GM21526 (cell line): ENCODE data around the gene SF3A2.
"Not testable (repeated sequence)": the region's sequence is repeated elsewhere in the genome, so short reads cannot be mapped to it uniquely, and the experiment has no call there.

ENCODE experiments used
- ATAC-seq: cut with Tn5 transposase; IDR thresholded peaks from one replicate; pipeline ENCODE4 v1.9.1; 2021; ENCODE audit warnings: moderate library complexity; ENCODE audit not compliant: unreplicated experiment, low FRiP score

The SF3A2 gene

DNA sequence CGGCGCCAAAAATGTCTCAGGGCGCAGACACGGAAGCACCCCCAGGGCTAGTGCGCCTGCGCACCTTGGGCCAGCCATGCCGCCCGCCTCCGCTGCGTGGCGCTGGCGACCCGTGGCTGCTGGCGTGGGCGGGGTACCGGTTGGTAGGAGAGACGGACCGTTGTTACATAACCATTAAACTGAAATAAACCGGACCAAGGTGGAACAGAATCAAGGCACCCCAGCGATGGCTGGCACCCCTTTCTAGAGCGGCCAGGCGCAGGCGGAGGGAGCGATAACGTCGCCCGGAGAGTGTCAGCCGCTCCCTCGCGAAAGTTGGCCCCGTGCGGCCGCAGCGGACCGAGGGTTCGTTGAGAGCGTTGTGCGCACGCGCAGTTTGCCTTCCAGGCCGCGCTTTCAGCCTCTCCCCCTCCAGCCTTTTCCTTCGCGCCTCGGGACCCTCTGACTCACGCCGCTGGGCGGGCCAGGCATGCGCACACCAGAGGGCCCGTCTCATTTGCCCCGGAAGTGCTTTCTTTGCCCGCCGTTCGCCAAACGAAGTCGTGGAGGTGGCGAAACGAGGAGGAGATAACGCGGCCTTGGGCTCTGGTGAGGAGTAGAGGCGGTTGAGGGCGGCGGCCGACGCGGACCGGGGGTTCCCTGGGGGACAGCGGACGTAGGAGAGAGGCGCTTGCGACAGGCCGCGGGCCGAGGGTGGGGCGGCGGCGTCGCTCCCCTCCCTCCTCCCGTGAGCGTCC, at the start of gene SF3A2, which contains the start of gene PLEKHJ1:
Gene SF3A2 (plus strand): TSS at position 511 of the 737 bp plus-strand sequence. CDS start 6,595 bp downstream, outside the sequence.
Gene PLEKHJ1 (minus strand): TSS at position 16 of the 737 bp plus-strand sequence. CDS start 81 bp downstream, outside the sequence.
- ATAC-seq: peak; percentile 57

- no peak for ATAC-seq
Measured at GRCh38 chr19:2187159-2187558, 49.5 kb upstream of the SF3A2 start.

- ATAC-seq: no peak
Measured at GRCh38 chr19:2188708-2189385, 47.8 kb upstream of the SF3A2 start.

DNA sequence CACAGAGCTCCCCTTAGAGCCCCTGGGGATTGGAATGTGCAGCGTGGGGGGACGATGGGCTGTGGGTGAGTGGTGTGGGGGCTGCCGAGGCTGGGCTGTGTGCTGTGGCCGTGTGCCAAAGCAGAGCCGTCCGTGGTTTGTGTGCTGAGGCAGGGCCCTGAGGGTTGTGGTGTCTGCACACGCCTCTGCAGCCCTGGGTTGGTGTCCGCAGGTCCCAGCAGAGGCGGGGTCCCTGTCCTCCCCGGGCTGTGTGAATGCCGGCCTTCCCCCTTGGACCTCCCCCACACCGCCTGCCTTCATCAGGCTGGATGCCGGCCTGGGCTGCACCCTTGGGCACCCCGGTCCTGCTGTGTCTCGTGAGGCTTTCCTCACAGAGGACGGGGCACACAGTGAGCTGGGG, 46.7 kb upstream of the SF3A2 start:
- no peak for ATAC-seq

DNA sequence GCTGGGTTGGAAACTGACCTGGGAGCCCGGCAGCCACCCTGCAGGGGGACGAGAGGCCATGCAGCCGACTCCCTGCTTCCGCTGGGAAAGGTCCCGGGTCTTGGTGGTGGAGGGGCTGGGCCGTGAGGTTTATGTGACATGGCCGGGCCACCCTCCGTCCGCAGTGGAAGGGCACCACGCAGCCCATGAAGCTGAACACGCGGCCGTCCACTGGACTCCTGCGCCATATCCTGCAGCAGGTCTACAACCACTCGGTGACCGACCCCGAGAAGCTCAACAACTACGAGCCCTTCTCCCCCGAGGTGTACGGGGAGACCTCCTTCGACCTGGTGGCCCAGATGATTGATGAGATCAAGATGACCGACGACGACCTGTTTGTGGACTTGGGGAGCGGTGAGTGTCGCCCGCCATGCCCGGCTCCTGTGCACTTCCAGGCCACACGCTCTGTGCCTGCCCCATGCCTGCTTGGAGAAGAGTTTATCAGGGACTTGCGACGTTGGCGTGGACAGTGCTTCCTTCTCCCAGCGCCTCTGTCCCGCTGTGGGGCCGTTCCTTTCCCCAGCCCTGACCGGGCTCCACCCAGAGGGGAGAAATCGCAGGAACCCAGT, 45.7 kb upstream of the SF3A2 start:
- no peak for ATAC-seq

DNA sequence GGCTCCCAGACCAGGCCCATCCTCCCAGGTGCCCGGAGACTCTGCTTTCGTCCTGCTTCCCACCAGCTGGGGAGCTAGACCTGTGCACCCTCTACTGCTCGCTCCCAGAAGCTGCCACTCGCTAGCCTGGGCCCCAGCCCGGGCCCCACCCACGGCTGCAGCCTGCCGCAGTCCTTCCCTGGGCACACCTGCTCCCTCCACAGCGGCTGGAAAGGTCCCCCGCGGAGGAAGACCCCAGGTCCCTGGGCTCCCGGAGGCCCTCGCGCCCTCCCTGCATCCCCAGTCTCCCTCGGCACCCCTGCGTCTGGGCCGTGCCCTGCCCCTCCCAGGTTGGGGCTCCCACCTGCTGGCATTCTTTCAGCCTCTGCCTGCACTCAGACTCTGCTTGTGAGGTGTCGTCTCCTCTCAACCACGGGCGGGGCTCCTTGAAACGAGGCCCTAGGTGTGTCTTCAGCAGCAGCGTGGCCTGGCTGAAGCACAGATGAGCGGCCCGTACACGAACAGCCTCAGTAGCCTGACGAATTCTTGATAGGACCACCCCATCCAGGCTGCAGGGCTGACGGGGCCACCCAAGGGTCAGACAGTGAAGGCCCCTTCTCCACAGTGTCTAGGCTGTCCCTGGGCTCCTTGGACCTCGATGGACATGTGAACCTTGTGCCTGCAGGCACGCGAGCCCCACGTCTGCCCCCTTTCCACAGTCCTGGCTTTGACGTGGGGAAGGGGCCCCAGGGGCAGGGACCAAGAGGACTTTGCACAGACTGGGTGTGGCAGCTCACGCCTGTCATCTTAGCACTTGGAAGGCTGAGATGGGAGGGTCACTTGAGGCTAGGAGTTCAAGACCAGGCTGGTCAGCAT, 44.9 kb upstream of the SF3A2 start:
- ATAC-seq: no peak

- no peak for ATAC-seq
Measured at GRCh38 chr19:2192862-2193261, 43.8 kb upstream of the SF3A2 start.

DNA sequence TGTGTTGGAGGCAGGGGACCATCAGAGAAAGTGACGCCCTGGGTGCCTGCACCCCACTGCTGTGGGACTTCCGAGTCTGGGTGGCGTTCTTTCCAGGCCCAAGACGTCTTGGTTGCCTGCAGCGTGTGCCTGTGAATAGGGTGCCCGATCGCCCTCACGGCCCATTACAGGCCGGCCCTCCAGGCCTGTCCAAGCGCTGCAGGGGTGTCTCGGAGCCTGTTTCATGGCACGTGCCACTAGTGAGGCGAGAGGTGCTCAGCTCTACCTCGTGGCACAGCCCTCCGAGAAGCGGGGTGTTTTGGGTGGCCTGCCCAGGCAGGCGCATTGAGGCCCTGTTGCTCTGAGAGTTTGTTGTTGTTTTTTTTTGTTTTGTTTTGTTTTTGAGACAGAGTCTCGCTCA, 42.8 kb upstream of the SF3A2 start:
- no peak for ATAC-seq

DNA sequence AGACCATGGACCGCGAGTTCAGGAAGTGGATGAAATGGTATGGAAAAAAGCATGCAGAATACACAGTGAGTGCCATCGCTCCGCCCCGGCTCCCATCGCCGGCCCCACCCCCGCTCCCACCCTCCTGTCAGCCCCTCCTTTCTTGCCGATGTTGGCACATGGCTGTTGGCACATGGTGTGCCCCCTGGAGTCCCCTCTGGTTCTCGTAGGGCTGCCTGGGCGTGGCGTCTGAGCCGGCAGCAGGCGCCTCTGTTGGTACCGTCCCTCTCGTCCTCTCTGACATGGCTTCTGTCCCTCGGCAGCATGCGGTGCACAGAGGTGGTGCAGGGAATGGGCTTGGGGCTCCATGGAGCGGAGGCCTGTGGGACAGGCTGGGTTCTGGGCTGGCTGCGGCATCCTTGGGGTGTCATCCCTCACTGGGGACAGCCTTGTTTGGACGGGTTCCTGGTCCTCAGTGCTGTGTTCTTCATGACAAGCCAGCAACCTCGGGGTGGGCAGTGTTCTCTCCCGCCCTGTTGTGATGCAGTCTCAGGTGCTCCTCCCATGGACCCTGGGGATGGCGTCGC, 42.0 kb upstream of the SF3A2 start:
- no peak for ATAC-seq

- ATAC-seq: no peak
Measured at GRCh38 chr19:2195361-2195760, 41.3 kb upstream of the SF3A2 start.

- no peak for ATAC-seq
Measured at GRCh38 chr19:2195914-2196313, 40.7 kb upstream of the SF3A2 start.

DNA sequence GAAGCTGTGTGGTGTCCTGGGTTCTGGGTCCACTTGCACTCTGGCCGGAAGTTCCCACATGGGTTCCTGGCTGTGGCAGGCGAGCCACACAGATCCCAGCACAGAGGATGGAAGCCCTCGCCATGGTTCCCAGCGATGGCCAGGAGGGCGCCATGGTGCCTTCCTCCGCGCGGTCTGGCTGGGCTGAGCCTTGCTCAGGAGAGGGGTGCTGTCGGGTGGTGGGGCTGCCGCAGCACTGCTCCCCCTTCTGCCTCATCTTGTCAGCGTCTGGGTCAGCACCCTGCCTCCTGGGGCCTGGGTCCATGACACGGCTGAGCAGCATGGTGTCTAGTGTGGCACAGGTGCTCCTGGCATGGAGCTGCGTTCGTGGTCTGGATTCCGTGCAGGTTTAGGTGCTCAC, 39.4 kb upstream of the SF3A2 start:
- no peak for ATAC-seq

DNA sequence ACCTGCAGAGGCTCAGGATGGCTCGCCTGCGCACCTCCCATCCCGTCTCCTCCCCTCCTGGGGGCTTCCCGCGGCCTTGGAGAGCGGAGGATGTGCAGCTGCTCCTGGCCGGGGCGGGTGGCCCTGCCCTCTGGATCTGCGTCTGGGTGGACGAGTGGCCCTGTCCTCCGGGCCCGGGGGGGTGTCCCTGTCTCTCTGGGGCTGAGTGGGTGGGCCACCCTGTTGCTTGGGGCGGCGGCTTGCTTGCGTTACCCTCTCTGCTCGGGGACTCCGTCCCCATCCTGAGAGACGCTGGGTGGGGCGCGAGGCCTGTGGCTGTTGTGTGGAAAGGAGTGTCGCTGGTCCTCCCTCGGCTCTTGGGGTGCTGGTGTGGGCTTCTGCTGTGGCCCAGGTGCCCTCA, 38.3 kb upstream of the SF3A2 start:
- ATAC-seq: no peak

DNA sequence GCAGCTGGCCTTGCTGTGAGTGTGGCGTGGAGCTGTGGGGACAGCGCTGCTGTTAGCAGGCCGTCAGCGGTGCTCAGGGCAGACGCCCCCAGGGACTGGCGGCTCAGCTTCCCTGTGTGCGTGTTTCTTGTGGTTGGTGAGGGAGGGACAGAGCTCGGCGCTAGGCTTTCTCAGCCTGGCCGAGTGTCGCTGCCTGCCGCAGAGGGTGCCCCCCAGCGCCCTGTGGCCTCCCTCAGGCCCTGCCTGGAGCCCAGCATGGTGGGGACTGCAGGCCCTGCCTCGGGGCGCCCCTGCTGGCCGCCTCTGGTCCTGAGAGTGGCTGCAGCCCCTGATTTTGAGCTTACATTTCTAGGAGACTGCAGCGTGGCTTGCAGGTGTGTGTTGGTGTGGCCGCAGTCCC, 37.4 kb upstream of the SF3A2 start:
- no peak for ATAC-seq

DNA sequence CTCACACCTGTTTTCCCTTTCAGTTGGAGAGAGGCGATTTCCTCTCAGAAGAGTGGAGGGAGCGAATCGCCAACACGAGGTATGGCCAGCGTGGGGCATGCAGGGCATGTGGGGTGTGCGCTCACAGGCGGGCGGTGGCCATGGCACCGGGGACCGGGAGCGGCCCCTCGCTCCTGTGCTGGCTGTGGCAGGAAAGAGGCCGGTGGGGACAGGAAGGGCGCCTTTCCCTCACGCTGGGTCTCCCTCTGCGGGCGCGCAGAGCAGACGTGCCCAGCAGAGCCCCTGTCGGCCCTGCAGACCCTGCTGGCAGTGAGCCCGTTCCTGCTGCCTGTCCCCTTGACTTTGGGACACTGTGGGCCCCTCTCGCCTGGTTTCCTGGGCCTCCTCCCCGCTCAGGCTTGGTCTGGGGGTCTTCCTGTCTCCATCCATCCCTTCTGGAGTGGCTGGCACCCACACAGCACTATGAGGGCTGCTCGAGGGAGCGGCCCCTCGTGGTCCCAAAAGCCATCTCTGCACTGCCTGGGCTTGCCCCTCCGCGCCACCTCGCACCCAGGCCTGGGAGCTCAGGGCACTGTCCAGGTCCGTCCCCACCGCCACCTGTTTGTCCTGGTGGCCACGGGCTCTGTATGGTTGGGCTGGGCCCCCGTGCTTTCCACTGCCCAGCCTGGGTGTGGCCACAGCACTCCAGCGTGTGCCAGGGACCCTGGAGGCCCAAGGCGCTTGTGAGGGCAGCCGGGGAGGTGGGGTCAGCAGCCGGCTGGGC, 36.6 kb upstream of the SF3A2 start:
- no peak for ATAC-seq

- ATAC-seq: not testable (repeated sequence)
Measured at GRCh38 chr19:2200624-2201294, 35.9 kb upstream of the SF3A2 start.

DNA sequence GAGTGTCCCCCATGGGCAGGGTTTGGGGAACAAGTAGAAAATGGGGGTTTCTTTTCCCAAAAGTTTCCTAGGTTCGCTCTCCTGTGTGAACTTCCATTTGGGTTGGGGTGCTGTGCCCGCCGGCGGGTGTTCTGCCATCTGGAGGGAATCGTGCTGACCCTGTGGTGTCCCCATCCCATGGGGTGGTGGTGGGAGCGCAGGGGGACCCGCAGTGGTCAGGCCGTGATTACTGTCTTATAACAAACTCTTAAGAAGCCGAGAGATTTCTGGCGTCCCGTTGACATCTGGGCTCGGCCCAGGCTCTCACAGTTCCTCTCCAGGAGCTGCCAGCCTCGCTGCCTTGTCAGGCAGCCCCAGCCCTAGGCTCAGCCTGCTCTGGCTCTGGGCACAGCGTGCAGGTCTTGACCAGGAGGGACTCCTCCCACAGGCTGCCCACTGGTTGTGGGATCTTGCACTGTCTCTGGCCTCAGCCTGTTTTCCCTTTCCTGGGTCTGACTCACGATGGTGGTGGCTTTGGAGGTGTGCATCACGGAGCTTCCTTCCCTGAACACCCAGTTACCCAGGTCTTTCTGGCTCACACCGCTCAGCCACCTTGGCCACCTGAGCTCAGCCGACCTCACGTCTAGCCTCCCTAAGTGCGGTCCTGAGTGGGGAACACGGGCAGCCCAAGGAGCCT, 35.0 kb upstream of the SF3A2 start:
- ATAC-seq: no peak

- no peak for ATAC-seq
Measured at GRCh38 chr19:2202366-2202765, 34.3 kb upstream of the SF3A2 start.

DNA sequence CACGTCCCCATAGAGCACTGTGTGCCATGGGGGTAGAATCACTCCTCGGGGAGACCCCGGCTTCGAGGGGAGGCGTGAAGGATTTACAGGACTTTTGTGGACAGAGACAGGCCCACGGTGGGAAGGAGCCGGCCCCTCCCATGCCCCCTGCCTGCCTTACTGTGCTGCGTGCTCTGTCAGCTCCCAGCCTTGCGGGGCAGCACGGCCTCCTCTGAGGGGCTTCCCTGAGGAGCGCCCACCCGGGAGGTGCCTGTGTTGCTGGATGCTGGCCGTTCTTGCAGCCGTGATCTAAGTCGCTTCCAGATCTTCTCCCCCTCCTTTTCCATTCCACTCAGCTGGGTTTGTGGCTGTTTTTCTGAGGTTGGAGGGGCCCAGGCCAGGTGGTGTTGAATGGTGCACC, 29.6 kb upstream of the SF3A2 start:
- no peak for ATAC-seq
